Stimulated activated CD4-positive, alpha-beta T cell treated with anti-CD3 and anti-CD28 coated beads, TNF-alpha, amount 100 ng/mL, for 4 hours (primary cell): ENCODE measurements around the gene RPS23.
A peak's percentile ranks its signal among the peaks of the same experiment; 100 is the strongest.

ENCODE experiments used
- DNase-seq, 3 experiments: peaks; one replicate each; pipeline ENCODE4 v3.0.0-alpha.2; 2020; ENCODE audit warnings: low read depth in 3 of 3

RPS23 gene

DNA sequence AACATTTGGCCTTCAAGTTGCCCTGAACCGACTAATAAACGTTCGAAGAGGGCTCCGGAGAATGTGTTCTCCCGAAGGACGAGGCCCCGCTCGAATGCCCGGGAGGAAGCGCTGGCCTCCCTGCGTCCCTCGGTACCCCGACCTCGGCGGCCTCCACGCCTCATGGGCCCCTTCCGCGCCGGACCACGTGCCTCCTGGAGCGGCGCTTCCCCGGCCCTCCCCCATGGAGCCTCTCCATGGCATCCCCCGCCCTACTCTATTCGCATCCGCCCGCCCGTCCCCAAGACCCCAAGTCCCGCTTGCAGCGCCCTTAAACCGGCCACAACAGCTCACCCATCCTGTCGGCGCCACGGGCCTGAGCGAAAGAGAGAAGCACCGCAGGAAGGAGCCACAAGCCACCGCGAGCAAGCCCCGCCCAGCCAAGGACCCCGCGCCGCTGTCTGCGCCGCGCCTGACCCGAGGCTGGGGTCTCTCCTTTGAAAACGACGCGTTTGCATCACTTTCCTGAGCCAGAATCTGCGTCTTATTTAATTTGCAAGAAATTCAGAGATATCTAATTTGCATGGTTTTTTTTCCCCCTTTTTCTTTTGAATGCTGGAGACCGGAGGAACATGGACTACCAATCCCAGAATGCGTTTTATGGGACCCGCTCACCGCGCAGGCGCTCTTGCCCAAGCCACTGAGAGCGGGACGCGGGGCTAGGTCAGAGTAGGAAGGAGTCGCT lies at the start of gene RPS23:
RPS23 (minus strand) TSS at position 368 of the 724 bp plus-strand sequence; CDS start at position 337, 31 bp downstream.
- peak; percentile 76 to 81 (median 77) for DNase-seq

DNA sequence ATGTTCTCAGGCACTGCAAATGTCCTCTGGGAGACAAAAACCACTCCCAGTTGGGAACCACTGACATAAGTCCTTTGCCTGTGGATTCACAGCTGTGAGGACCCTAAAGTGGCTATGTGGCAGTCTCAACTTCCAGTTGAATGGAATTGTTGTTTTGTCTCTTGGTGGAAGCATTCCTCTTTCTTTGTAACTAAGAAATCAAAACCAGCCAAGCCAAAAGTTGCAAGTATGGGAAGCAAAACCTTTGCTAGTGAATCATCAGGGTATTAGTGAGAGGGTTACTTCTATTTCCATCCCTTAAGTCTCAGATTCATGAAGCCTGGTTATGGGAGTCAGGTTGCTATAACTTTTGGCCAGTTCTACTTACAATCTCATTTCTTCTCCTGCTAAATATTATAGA lies 49.8 kb upstream of the RPS23 start:
- DNase-seq: no peak

DNA sequence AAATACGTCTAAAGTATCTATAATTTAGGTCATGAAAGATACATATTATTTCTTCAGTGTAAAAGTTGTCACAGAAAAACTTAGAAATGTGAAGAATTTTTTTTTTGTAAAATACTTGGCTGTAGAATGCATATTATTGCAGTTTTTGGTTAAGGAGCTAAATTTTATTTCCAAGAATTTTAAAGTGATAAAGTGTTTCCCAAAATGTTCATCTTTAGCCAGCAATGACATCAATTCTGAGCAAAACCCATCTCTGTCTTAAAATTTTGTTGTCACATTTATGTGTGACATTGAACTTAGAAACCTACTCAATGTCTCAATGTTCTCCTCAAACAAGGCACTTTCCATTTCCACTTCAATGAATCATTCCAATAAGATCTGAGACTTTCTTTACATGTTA lies 47.8 kb upstream of the RPS23 start:
- DNase-seq: no peak

DNA sequence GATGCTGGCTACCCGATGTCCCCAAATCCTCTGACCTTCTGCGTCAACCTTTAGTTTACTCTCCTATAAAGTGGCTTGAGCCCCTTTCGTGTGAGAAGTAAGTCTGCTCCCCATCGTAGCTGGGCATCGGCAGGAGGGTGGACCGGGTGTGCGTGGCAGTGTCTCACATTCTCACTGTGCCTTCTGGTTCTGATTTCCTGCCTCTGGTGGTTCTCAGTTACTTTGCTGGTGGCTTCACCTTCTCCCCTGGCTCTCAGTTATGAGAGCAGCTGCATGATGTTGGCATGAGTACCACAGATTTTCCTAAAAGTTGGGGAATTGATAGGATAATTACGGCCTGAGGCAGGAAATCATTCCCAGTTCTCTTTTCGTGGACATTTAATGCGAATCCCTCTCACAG lies 47.0 kb upstream of the RPS23 start:
- no peak for DNase-seq

DNA sequence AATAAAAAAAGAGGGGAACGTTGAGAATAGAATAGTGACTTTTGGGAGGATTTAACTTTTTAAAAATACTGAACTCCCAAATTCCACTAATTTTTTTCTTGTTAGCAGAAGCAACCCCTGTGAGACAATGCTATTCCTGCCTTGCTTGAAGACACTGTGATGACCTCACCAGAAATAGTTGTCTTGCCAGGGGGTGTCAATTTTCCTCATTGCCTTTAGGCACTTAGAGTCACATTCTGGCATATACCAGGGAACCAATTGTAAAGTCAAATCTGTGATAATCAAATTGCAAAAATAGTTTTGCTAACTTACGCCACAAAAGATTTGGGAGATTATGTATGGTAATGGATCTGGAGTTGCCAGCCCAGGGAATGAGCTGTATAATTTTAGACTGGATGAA lies 42.8 kb upstream of the RPS23 start:
- no peak for DNase-seq

DNA sequence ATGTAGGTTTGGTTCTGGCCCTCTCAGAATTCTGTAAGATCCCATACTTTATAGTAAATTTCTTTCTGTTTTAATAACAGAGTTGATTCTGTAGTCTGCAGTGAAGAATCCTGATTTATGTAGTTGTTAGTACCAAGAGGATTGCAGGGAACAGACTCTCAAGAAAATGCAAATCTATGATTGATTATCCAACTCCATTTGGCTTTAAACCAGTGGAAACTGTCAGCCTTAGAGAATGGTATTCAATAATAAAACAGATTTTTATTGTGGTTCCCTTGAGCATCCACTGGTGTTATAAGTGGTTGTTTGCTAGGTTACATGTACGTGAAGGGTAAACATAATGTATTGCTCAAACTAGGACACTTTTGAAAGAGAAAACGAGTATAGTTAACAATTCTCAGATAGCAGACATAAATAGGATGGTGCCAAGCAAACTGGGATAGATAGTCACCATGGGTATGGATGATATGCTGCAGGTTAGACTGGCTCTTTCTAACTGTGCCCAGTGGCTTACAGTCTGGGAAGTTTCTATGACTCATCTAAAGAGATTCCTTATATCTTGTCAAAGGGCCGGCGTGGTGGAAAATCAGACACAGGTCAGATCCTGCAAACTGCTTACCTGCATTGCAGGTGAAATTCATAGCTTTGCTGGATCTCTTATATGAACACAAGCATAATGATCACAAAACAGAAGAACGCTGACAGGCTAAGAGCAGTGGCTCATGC lies 41.7 kb upstream of the RPS23 start:
- DNase-seq: no peak

DNA sequence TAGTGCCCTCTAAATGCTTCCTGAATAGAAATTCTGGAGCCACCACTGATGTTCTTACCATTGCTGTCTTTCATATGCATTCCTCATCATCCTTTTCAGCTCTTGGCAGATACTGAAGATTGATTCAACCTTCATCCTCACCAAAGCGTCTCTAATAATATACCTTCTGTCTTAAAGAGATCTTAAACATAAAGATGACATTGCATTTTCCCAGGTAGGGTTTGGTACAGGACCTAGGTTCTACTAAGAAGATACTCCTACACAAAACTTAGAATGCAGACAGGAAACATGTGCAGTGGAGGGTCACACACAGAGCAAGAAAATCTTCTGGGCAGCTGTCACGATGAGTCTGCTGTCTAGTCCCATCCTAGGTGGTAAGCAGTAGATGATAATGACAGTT lies 41.0 kb upstream of the RPS23 start:
- no peak for DNase-seq

DNA sequence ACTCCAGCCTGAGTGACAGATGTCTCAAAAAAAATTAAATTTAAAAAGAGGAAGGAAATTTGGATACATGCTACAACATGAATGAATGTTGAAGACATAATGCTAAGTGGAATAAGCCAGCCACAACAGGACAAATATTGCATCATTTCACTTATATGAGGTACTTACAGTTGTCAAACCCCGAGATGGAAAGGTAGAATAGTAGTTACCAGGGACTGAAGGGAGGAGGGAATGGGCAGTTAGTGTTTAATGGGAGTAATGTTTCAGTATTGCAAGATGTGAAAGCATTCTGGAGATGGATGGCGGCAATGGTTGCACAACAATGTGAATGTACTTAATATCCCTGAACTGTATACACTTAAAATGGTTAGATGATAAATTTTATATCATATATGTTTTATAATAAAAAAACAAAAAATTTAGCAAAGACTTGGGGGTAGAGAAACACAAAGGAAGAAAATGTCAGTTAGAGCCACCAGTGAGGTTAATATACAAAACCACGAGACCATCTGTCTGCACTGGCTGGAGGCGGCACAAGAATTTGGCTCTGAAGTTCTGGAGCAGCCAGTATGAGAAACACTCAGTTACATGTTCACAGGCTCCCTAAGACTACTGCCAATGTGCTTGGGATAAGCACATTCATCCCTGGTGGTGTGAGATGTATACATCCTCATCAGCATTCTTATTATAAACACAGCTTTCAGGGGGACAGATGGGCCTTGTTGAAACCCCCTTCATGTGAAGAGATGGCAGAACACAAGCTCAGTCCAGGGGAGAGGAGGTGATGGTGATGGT lies 37.0 kb upstream of the RPS23 start:
- DNase-seq: no peak

DNA sequence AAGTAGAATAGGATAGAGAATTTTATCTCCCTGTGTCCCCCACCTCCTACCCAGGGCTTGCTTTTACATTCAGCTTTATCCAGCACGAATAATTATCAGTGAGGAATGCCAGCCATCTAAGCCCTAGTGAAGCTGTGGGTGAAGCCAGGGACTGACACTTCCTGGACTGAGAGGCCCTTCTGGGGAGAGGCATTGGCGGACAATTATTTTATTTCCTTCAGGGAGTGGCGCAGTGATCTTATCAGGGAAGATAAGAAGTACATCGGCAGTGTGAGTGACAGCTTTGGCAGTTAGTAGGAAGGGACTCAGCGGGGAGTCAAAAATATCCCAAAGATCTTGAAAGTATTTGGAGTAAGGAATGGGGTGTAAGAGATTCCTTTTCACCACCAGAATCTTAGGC lies 34.9 kb upstream of the RPS23 start:
- no peak for DNase-seq

DNA sequence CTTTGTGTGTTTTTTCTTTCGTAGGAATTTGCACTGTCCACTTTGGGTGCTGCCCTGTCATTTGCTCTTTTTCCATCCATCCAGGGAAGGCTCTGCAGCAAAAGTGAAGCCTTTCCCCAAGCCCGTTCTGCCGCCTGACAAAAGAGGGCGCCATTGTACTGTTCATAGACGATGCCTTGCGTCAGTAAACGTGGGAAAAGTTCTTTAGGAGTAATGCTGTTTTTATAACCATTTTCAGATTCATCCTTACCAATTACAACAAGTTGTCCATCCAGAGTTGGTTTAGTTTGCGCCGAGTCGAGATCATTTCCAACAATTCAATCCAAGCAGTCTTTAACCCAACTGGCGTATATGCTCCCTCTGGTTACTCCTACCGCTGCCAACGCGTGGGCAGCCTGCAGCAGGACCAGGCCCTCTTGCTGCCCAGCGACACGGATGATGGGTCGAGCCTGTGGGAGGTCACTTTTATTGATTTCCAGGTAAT lies 34.3 kb upstream of the RPS23 start:
- peak in 2 of 3 experiments; percentile 1 to 2 for DNase-seq

DNA sequence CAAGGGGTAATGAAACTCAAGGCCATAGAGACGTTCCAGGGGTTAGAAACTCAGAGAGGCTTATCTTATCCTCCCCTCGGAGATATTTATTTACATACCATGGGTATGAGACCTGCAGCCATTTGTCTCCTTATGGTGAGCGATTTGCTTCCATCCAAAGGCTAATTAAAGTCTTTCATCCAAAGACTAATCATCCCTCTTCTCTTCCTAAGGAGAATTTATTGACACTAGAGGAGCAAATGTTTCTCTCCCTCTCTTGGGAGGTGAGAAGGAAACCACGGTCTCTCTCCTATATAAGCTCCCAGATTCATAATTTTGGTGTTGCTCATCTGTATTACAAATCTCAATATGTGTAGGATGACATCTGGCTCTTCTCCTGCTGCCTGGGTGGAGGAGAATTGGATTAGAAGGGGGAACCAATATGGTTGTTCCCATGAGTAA lies 31.0 kb upstream of the RPS23 start:
- no peak for DNase-seq

DNA sequence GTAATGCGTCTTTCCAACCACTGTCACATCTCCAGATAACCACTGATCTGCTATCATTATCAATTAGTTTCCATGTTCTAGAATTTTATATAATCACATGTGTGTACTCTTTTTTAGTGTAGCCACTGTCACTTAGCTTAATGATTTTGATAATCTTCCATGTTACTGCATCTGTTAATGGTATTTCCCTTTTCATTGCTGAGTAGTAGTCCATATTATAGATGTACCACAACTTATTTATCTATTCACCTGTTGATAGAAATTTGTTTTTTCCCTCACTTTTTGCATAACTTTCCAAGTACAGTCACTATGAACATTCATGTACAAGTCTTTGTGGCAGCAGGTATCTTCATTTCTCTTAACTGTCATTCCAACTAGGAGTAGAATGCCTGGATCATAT lies 30.3 kb upstream of the RPS23 start:
- DNase-seq: no peak

DNA sequence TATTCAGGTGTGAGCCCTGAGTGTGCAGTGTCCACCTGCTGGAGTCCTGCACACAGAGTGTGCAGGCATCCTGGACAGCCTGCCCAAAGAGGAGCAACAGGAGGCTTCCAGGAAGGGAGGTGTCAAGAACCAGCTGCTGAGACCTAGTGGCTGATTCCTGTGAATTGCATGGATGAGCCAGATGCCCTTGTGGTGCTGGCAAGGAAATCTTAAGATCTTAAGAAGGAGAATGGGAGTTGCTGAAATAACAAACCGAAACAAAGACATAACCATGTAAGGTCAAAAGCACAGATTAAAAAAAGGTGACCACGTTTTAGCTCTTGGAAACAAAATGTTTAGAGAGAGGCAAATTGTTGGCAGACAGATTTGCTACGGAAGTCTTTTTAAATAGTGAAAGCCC lies 29.3 kb upstream of the RPS23 start:
- DNase-seq: no peak

DNA sequence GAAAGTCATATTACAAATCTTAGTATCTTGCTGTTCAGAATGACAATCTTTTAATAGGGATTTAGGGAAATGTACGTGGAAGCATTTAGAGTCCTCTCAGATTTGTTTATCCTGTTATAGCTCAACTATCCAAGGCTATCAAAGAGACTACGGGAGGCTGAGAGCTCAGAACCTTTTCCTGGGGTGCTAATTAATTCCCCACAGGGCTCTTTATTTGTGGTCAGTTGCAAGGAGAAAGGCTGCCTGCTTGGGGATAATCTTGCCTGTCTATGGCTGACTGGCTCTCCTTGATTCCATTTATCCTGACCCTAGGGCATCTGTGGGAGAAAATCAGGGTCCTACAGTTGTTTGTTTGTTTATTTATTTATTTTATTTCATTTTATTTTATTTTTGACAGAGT lies 28.0 kb upstream of the RPS23 start:
- DNase-seq: no peak

DNA sequence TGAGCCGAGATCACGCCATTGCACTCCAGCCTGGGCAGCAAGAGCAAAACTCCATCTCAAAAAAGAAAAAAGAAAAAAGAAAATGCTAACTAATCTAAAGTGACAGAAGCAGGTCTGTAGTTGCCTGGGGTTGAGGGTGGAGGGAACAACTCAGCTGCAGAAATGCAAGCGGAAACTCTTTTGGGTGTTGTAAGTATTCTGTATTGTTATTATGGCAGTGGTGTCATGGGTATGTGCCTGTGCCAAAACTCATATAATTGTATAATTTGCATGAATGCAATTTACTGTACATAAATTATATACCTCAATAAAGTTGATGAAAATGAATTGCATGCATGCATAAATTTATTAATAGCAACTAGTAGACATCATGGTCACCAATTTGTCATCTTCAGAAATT lies 23.0 kb upstream of the RPS23 start:
- DNase-seq: no peak

DNA sequence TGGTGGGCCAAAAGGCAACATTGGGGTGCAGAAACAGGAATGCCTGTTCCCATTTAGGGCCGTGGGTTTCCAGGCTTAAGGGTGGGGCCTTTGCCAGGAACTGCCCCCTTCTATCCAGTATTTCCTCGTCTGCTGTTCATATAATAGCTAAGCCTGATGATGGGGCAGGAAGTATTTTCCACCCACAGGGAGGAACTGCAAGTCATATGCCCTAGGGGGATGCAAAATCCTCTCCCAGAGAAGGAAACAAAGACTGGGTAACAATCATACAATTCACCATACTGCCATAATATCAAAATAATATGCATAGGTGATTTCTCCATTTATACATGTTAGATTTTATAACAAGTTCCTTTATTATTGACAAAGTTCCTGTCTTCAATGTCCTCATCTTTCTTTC lies 20.5 kb upstream of the RPS23 start:
- no peak for DNase-seq

DNA sequence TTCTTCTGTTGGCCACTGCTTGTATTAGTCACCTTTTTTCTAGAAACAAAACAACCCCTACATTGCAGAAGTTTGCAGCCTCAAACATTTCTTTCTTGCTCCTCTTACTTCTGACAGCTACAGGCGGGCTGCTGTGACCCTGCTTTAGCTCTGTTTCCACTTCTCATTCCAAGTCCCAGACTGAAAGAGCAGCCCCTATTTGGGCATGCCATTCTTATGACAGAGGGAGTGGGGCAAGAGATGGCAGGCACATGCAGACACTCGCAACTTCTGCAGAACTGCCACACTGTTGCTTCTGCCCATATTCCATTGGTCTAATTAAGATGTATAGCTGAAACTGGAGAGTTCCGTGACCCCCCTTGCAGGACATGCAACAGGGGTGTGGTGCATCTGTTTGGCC lies 19.6 kb upstream of the RPS23 start:
- DNase-seq: no peak

DNA sequence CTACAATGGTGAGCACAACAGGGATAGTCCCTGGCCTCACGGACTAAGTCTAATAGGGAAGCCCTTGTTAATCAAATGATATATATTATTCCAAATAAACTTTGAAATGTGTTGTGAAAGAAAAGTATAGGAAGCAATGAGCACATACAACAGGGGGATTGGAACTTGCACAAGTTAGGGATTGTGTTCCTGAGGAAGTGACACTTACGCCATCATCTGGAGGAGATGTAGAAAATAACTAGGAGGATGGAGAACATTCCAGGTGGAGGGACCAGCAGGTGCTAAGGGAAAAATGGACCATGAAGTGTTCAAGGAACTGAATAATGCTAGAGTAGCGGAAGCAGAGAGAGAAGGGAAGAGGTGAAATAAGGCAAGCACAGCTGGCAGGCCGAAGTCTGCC lies 18.8 kb upstream of the RPS23 start:
- no peak for DNase-seq

DNA sequence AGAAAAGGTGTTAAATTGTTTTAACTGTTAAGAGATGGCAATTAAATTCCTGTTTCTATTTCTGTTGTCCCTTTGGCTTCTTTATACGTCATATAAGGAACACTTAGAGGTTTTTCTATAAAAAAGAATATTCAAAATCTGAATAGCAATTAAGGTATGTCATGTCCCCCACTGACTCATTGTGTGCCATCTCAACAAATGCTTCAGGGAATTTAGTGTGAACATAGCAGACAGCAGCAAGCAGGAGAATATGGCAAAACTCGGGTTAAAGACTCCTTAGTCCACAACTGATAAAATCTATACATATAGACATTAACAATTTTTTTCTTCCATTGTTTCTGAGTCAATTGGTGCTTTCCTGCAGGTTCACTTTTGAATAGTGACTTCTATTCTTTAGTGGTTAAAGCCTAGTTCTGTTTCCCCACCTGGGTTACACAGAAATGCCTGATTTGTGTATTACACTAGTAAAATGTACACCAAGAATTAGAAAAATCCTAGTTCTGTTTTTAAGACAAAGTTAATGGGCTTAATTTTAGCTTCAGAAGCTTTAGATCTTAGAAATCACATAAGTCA lies 17.9 kb upstream of the RPS23 start:
- DNase-seq: no peak

DNA sequence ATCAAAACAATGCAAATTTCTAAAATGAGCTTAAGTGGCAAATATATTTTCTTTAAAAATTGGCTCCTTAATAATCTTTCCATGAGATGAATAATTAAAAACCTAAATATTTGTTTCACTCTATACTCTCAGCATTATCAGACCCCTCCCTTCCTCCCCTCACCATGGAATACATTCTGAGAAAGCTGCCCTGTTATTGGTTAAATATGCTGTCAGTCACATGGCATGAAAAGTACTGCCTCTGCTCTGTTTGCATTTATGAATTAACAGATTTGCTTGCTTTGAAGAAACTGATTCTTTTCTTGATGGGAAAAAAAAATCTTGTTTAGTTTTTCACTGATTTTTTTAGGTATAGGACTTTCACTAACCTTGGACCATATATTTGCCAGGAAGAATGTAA lies 17.0 kb upstream of the RPS23 start:
- DNase-seq: no peak

DNA sequence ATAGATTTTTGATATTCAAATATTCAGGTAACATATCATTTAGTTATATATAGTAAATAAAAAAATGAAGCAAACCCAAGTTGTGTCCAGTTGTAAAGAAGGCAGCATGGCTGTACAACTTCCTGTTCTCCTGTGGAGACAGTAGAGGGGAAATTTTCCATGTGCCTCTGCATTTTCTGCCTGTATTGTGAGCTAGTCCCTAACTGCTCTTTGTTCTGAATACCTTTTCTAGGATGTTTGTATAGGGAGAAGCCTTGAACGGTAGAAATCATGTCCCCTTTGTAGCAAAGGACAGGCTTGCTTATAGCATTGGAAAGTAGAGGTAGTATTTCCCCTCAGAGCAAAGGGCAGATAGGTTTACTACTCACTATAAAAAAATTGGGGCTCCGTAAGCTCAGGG lies 13.3 kb upstream of the RPS23 start:
- no peak for DNase-seq

DNA sequence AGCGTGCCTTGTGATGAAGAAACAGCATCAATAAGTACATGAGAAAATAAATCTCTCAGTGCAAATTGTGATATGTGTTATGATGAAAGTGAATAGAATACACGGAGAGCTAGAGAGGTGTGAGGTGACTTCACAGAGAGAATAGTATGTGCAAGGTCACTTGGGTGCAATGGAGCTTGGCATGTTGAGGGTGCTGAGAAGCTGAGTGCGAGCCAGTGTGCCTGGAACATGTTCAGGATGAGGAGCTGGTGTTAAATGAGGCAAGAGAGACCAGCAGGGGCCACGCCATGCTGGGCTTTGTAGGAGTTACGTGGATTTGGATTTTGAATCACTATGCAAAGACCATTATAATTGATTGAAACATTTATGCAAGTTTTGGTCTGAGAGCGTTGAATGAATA lies 12.8 kb upstream of the RPS23 start:
- no peak for DNase-seq
